Osteoblast (primary cell): ENCODE results near the gene MAGI1. TPM values are rescaled to one million over a fixed set of nuclear protein-coding genes. Genes with fewer than 3 reads are reported as not detected.

Source experiments
- DNase-seq: peaks from one replicate; pipeline ENCODE4 v3.0.0; 2011; ENCODE audit warnings: low spot score, mixed read lengths; ENCODE audit not compliant: insufficient read length; ENCODE audit errors: missing footprints
- H2AFZ ChIP-seq: 2 replicates; pipeline ENCODE4 v1.6.0; 2011; ENCODE audit warnings: mild to moderate bottlenecking, low read length
- H3K27ac ChIP-seq: 2 replicates; pipeline ENCODE4 v1.5.1; 2011; ENCODE audit warnings: mild to moderate bottlenecking, low read depth, low read length, moderate library complexity
- H3K27me3 ChIP-seq: 2 replicates; pipeline ENCODE4 v1.6.0; 2012; ENCODE audit warnings: mild to moderate bottlenecking, control low read depth, inconsistent platforms, low read length, moderate library complexity; ENCODE audit not compliant: insufficient read depth
- H3K36me3 ChIP-seq: 2 replicates; pipeline ENCODE4 v1.5.1; 2011; ENCODE audit warnings: mild to moderate bottlenecking, low read length, control low read depth, moderate library complexity; ENCODE audit not compliant: insufficient read depth
- H3K4me1 ChIP-seq: 2 replicates; pipeline ENCODE4 v1.5.1; 2011; ENCODE audit warnings: mild to moderate bottlenecking, low read length, control low read depth, moderate library complexity; ENCODE audit not compliant: insufficient read depth
- H3K4me2 ChIP-seq: 2 replicates; pipeline ENCODE4 v1.6.0; 2011; ENCODE audit warnings: mild to moderate bottlenecking, low read length; ENCODE audit not compliant: insufficient read depth
- H3K4me3 ChIP-seq: fragments of 200-600 bp; sonication (generic); 3 replicates; pipeline ENCODE4 v1.5.1; 2012; ENCODE audit warnings: mild to moderate bottlenecking, low read length, inconsistent platforms; ENCODE audit not compliant: insufficient read depth
- H3K79me2 ChIP-seq: 2 replicates; pipeline ENCODE4 v1.6.0; 2012; ENCODE audit warnings: mild to moderate bottlenecking, low read length, control low read depth, inconsistent platforms; ENCODE audit not compliant: insufficient read depth
- H3K9me3 ChIP-seq: 2 replicates; pipeline ENCODE4 v1.5.1; 2011; ENCODE audit warnings: low read depth, low read length, control low read depth
- H4K20me1 ChIP-seq: 2 replicates; pipeline ENCODE4 v1.6.0; 2012; ENCODE audit warnings: mild to moderate bottlenecking, low read length, control low read depth; ENCODE audit not compliant: insufficient read depth
- total RNA-seq: library from RNA; depleted of rRNA; stranded (reverse); fragments of >200 nt; gene quantifications from 2 replicates; pipeline ENCODE4 v1.2.3, GENCODE V29; 2012
- TF ChIP-seq, protein P1 (sequence below): IDR thresholded peaks from 2 replicates; pipeline ENCODE4 v1.5.1; 2011; ENCODE audit warnings: mild to moderate bottlenecking, low read depth, low read length, moderate library complexity; ENCODE audit errors: extremely low read depth

MAGI1 gene
- total RNA-seq, 1 donor = 66.6 TPM

DNA sequence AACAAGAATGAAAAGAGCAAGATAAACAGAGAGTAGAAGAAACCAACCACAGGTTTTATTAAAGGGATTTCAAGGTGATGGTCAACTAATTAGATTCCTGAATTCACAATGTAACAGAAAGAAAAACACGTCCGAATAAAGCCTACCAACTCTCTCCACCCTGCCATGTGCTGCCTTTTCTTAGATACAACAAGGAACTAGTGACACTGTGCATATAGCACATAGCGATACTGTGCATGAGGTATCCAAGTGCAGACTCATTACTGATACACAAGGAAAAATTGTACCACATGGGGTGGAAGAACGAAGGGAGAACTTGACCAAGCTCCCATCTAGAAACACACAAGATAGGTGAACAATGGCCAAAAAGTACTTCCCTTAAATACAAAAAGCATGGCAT is 154.6 kb downstream of the MAGI1 start:
- no peaks in the 10 kb centered on the region for H3K36me3 ChIP-seq
- peaks cover 21% of the 10 kb centered on the region for H3K4me1 ChIP-seq
- no peak overlapping the region for H3K4me3 ChIP-seq
- peaks cover 29% of the 10 kb centered on the region for H4K20me1 ChIP-seq
- peak overlapping the region; percentile 29 for H3K4me2 ChIP-seq
- no peaks in the 10 kb centered on the region for H3K9me3 ChIP-seq
- DNase-seq = no peak
- H3K27me3 ChIP-seq = no peaks in the 10 kb centered on the region
- peaks cover 80% of the 10 kb centered on the region for H3K79me2 ChIP-seq
- H3K27ac ChIP-seq = no peak overlapping the region
- H2AFZ ChIP-seq = no peak overlapping the region
- TF ChIP-seq, protein P1, sequence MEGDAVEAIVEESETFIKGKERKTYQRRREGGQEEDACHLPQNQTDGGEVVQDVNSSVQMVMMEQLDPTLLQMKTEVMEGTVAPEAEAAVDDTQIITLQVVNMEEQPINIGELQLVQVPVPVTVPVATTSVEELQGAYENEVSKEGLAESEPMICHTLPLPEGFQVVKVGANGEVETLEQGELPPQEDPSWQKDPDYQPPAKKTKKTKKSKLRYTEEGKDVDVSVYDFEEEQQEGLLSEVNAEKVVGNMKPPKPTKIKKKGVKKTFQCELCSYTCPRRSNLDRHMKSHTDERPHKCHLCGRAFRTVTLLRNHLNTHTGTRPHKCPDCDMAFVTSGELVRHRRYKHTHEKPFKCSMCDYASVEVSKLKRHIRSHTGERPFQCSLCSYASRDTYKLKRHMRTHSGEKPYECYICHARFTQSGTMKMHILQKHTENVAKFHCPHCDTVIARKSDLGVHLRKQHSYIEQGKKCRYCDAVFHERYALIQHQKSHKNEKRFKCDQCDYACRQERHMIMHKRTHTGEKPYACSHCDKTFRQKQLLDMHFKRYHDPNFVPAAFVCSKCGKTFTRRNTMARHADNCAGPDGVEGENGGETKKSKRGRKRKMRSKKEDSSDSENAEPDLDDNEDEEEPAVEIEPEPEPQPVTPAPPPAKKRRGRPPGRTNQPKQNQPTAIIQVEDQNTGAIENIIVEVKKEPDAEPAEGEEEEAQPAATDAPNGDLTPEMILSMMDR = no peak

DNA sequence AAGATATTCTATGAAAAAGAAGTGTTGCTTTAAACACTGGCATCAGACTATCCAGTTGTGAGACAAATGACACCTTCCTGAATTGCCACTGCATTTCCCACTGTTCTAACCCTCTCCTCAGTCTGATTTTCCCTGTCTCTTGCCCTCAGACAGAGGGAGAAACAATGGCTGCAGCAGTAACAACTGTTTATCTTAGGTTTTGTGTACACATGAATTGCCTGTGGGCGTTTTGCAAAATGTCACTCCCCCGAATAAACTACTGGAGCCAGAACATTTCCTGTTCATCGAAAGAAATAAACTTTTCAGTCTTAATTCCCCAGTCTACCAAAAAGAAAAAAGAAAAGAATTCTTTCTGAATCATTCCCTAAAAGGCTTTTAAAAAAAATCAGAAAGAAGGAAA is 155.1 kb downstream of the MAGI1 start:
- H3K4me3 ChIP-seq = no peak overlapping the region
- peaks cover 84% of the 10 kb centered on the region for H3K79me2 ChIP-seq

GRCh38 chr3:65880350-65880749 is 158.4 kb downstream of the MAGI1 start:
- H3K79me2 ChIP-seq = peaks cover 78% of the 10 kb centered on the region
- peaks cover 19% of the 10 kb centered on the region for H3K4me1 ChIP-seq
- H3K36me3 ChIP-seq = no peaks in the 10 kb centered on the region
- H4K20me1 ChIP-seq = peaks cover 45% of the 10 kb centered on the region
- no peak overlapping the region for H3K4me3 ChIP-seq
- no peak overlapping the region for H2AFZ ChIP-seq
- no peak overlapping the region for H3K27ac ChIP-seq
- TF ChIP-seq, protein P1 = no peak
- no peak overlapping the region for H3K4me2 ChIP-seq
- no peaks in the 10 kb centered on the region for H3K9me3 ChIP-seq
- no peak for DNase-seq
- no peaks in the 10 kb centered on the region for H3K27me3 ChIP-seq

More for the DNA sequence above, 155.1 kb downstream of the MAGI1 start:
- H3K36me3 ChIP-seq = no peaks in the 10 kb centered on the region
- no peak for DNase-seq
- H4K20me1 ChIP-seq = peaks cover 33% of the 10 kb centered on the region
- TF ChIP-seq, protein P1 = no peak
- H3K4me2 ChIP-seq = peak overlapping the region; percentile 29
- H3K27me3 ChIP-seq = no peaks in the 10 kb centered on the region
- no peaks in the 10 kb centered on the region for H3K9me3 ChIP-seq
- no peak overlapping the region for H3K27ac ChIP-seq
- no peak overlapping the region for H2AFZ ChIP-seq
- peaks cover 16% of the 10 kb centered on the region for H3K4me1 ChIP-seq

DNA sequence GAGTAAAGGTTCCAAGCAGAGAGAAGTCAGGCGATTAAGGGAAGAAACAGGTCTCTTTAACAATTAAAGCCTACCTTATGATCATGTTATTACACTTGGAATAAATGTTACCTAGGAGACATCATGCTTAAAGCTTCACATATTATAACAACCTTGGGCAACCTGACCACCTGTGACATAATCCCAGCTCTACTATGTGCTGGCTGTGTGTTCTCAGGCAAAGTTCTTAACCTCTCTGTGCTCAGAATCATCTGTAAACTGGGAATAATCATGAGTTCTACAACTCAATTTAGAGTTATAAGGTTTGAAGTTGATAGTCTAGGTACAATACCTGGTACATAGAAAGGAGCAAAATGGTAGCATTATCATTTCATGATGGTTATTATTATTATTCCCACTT is 159.3 kb downstream of the MAGI1 start:
- no peaks in the 10 kb centered on the region for H3K36me3 ChIP-seq
- peaks cover 79% of the 10 kb centered on the region for H3K79me2 ChIP-seq
- H3K27me3 ChIP-seq = no peaks in the 10 kb centered on the region
- no peak overlapping the region for H3K4me3 ChIP-seq
- H3K9me3 ChIP-seq = no peaks in the 10 kb centered on the region
- no peak for DNase-seq
- H3K4me1 ChIP-seq = peaks cover 19% of the 10 kb centered on the region
- TF ChIP-seq, protein P1 = no peak
- no peak overlapping the region for H2AFZ ChIP-seq
- H3K4me2 ChIP-seq = no peak overlapping the region
- peaks cover 44% of the 10 kb centered on the region for H4K20me1 ChIP-seq
- no peak overlapping the region for H3K27ac ChIP-seq
